Erythroblast (primary cell): ENCODE measurements around the gene CST9.

Experiments
- GATA1 ChIP-seq: IDR thresholded peaks from 2 replicates; pipeline ENCODE4 v1.6.1; 2011; ENCODE audit warnings: low read depth, mild to moderate bottlenecking, control low read depth, low read length, moderate library complexity
- POLR2A ChIP-seq: IDR thresholded peaks from 2 replicates; pipeline ENCODE4 v1.6.1; 2011; ENCODE audit warnings: mild to moderate bottlenecking, low read length

DNA sequence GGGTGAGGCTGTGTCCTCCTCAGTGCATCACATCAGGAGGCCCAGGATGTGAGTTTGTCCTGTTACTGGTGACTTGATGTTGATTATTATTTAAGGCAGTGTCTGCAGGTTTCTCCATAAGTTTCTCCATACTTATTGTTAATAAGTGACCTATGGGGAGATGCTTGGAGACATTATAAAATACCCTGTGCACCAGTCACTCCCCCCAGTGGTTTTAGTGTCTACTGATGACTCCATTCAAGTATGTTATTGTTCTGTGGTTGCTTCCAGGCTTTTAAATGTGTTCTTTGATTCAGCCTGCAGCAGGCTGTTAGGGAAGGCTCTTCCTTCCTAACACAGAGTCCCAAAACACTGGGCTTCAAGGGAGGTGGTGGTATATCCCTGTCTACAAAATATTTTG lies 46.7 kb upstream of the CST9 start:
- TF ChIP-seq POLR2A (no peak), GATA1 (no peak)
